ENCODE results near the gene PRPF31.

The PRPF31 gene

GRCh38 chr19:54100561-54100960, 15.0 kb upstream of the PRPF31 start, which contains the start of gene OSCAR:
TSS of gene OSCAR (minus strand) at chr19:54100803. CDS start at chr19:54100792, 11 bp downstream.
- no peak for DNase-seq (ENCODE audit: low spot score)
- TF ChIP-seq CTCF (IDR thresholded peaks at IDR 0.05), result no peak
- Histone ChIP-seq H3K27ac (no peak within 1 kb of the TSS), H3K4me3 (no peak within 1 kb of the TSS)

GRCh38 chr19:54102421-54103169, 13.0 kb upstream of the PRPF31 start, which contains the start of gene NDUFA3:
TSS of gene NDUFA3 (plus strand) at chr19:54102855. CDS start at chr19:54102879, 24 bp downstream.
- peak; percentile 98 for DNase-seq (ENCODE audit: low spot score)
- no peak for TF ChIP-seq CTCF (IDR thresholded peaks at IDR 0.05)
- Histone ChIP-seq H3K4me3 (peak within 1 kb of the TSS; percentile 95), H3K27ac (peak within 1 kb of the TSS; percentile 80 to 82)

- no peak overlapping the region for H3K27ac ChIP-seq
- TF ChIP-seq CTCF (IDR thresholded peaks at IDR 0.05), result no peak
- no peak for DNase-seq (ENCODE audit: low spot score)
- no peak overlapping the region for H3K4me3 ChIP-seq
Measured at GRCh38 chr19:54104998-54105715, 10.4 kb upstream of the PRPF31 start.

- TF ChIP-seq CTCF (IDR thresholded peaks at IDR 0.05), result no peak
- Histone ChIP-seq H3K27ac (no peak overlapping the region), H3K4me3 (no peak overlapping the region)
- no peak for DNase-seq (ENCODE audit: low spot score)
Measured at GRCh38 chr19:54105796-54106195, 9.8 kb upstream of the PRPF31 start.

GRCh38 chr19:54106716-54107115, 8.8 kb upstream of the PRPF31 start:
- DNase-seq (ENCODE audit: low spot score), result no peak
- no peak for TF ChIP-seq CTCF (IDR thresholded peaks at IDR 0.05)
- no peak overlapping the region for H3K27ac ChIP-seq
- no peak overlapping the region for H3K4me3 ChIP-seq

GRCh38 chr19:54107876-54108490, 7.6 kb upstream of the PRPF31 start:
- no peak overlapping the region for H3K4me3 ChIP-seq
- H3K27ac ChIP-seq, result no peak overlapping the region
- TF ChIP-seq CTCF (IDR thresholded peaks at IDR 0.05), result no peak
- DNase-seq (ENCODE audit: low spot score), result peak; percentile 47
